Measurements from ENCODE around the gene COL20A1.

COL20A1 gene

DNA sequence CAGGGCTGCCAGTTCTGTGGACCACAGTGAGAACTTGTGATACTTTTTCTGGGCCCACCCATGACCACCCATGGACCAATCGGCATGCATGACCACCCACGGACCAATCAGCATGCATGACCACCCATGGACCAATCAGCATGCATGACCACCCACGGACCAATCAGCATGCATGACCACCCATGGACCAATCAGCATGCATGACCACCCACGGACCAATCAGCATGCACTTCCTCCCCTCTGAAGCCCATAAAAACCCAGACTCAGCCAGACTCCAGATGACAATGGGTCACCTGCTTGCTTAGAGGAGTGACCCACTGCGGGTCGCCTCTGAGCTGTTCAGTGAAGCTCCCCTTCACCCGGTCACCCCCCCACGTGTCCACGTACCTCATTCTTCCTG, 86.9 kb downstream of the COL20A1 start:
- DNase-seq = peak; percentile 16

DNA sequence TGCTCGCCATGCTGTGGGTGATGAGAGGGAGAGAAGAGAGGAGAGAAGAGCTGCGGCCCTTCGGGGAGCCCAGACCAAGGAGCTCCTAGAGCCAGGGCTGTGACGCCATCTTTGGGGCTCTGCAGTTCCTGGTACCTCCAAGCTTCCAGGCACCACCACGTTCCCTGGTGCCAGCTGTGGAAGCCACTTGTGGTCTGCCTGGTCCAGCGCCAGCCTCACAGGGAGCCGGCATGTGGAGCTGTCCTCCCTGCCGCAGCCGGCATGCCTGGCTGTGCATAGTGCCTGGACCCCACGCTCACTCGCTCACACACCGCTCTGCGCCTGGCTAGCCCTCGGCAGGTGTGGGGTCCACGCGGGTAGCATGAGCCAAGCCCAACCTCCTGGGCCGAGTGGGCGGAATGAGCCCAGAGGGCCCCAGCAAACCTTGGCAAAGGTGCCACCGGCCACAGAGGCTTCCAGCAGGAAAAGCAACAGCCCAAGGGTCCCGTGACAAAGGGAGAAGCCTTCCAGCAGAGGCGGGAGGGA, 87.4 kb downstream of the COL20A1 start:
- DNase-seq = no peak

DNA sequence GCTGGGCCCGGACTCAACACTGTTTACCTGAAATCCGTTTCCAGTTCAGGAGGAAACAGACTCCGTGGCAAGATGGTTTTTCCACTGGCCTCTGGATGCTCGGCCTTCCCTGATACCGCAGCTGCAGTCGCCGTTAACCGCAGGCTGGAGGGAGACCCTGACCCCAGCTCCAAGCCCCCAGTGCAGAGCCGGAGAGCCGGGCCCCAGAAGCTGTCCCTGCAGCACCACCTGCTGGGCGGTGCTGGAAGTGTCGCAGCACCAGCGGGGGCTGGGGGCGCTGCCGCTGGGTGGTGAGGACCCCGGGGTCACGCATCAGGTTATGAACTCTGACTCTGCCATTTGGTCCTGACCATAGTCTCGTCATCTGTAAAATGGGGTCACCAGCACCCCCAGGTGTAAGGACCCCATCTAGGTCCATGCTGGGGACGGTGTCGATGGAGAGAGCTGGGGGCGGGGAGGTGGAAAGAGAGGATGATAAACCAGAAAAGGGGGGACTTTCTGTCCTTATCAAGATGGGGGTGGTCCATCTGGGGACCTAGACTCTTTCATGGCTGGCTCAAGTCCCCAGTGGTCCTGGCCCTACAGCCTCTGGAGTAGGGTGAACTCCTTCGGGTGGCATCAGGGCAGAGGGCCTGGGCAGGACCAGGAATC, 88.9 kb downstream of the COL20A1 start:
- DNase-seq = no peak

DNA sequence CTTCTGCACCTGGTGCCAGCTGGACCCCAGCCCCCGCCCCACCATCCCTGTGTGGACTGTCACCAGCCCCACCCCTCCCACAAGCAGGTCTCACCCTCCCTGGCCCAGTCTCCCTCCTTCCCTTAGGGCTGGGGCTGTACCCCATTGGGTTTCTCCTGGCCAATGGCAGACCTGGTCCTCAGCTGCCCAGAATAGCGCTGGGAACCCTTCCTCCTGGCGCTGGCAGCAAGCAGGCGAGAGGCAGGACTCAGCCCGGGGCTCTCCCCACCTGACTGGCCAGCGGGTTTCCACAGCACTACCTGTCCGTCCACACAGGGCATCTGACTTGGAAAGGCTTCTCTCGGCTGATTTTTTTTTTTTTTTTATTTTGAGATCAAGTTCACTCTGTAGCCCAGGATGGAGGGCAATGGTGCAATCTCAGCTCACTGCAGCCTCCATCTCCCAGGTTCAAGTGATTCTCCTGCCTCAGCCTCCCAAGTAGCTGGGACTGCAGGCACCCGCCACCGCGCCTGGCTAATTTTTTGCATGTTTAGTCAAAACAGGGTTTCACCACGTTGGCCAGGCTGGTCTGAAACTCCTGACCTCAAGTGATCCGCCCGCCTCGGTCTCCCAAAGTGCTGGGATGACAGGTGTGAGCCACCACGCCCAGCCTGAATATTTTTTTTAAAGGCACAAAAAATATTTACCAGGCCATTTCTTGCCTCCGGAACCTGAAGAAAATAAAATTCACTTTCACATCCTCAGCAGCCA, 89.7 kb downstream of the COL20A1 start:
- DNase-seq = no peak

DNA sequence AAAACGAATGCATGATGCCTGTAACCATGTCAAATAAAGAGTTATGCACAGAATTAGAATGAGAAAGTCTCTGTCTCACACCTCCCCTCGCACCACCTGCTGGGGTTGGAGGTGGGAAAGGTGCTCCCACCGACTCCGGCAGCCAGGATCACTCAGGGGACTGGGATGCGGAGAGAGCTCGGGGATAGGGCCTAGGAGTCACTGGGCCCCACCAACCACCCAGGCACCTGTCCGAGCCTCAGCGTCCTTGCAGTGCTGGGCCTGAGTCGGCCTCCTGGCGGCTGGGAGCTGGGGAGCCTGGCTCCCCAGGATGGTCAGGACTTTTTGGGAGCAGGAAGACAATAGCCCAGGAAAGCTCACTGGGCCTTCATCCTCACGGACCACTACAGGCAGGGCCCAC, 90.6 kb downstream of the COL20A1 start:
- no peak for DNase-seq

DNA sequence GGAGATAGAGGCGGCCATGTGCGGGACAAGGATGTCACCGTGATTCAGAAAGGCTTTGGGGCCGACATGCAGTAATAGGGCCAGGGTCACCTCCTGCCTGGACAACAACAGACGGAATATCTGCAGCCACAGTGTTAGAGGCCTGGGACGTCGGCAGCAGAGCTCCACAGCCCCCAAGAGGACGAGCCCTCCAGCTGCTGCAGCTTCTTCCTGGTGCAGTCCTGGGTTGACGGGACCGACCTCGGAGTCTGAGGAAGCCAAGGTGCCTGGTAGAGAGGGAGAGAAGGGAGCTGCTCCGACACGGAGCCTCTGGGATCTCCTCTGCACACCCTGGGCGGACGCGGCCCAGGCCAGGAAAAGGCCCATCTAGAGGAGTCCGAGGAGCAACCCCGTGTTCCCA, 91.3 kb downstream of the COL20A1 start:
- no peak for DNase-seq

Data from stimulated activated CD4-positive, alpha-beta T cell treated with anti-CD3 and anti-CD28 coated beads, Interleukin-1b, Interleukin-23, amount 100 ng/mL, for 48 hours (primary cell).